HepG2 (cell line): ENCODE results near the gene TOB2. TPM values are rescaled to one million over a fixed set of nuclear protein-coding genes. Genes with fewer than 3 reads are reported as not detected.

ENCODE experiments used
- AHR ChIP-seq: IDR thresholded peaks from 2 replicates; pipeline ENCODE4 v1.6.1; 2018; ENCODE audit warnings: missing genetic modification reagents, missing compliant biosample characterization
- E2F1 ChIP-seq: sonication (generic); formaldehyde crosslinking; IDR thresholded peaks from 2 replicates; pipeline ENCODE4 v1.5.0; 2020; ENCODE audit warnings: missing genetic modification reagents
- ERF ChIP-seq: IDR thresholded peaks from 2 replicates; pipeline ENCODE4 v1.6.1; 2018; ENCODE audit warnings: missing biosample characterization, missing genetic modification reagents
- FOXO1 ChIP-seq: sonication (generic); formaldehyde crosslinking; IDR thresholded peaks from 2 replicates; pipeline ENCODE4 v1.4.0; 2020; ENCODE audit warnings: missing genetic modification reagents
- GPBP1L1 ChIP-seq: sonication (generic); formaldehyde crosslinking; IDR thresholded peaks from 2 replicates; pipeline ENCODE4 v1.5.0; 2020; ENCODE audit warnings: mild to moderate bottlenecking, missing genetic modification reagents
- GTF2F1 ChIP-seq: fragments of 150-350 bp; IDR thresholded peaks from 2 replicates; pipeline ENCODE4 v1.6.1; 2014; ENCODE audit warnings: low read length
- MED1 ChIP-seq: sonication (generic); formaldehyde crosslinking; IDR thresholded peaks from 2 replicates; pipeline ENCODE4 v1.4.0; 2020; ENCODE audit warnings: missing genetic modification reagents
- SNAPC2 ChIP-seq: sonication (generic); formaldehyde crosslinking; IDR thresholded peaks from 2 replicates; pipeline ENCODE4 v1.8.1; 2022; ENCODE audit warnings: mild to moderate bottlenecking, missing genetic modification reagents
- STAT6 ChIP-seq: sonication (generic); formaldehyde crosslinking; IDR thresholded peaks from 2 replicates; pipeline ENCODE4 v1.4.0; 2020; ENCODE audit warnings: missing genetic modification reagents, mild to moderate bottlenecking, borderline replicate concordance
- TCF7L2 ChIP-seq: IDR thresholded peaks from 2 replicates; pipeline ENCODE4 v1.6.1; 2011; ENCODE audit warnings: mild to moderate bottlenecking, low read depth, low read length, moderate library complexity
- XBP1 ChIP-seq: sonication (generic); formaldehyde crosslinking; IDR thresholded peaks from 2 replicates; pipeline ENCODE4 v1.5.0; 2020; ENCODE audit warnings: missing genetic modification reagents
- ZNF446 ChIP-seq: sonication (generic); formaldehyde crosslinking; IDR thresholded peaks from 2 replicates; pipeline ENCODE4 v1.5.0; 2020; ENCODE audit warnings: mild to moderate bottlenecking, missing genetic modification reagents
- ZNF788 ChIP-seq: sonication (generic); formaldehyde crosslinking; IDR thresholded peaks from 2 replicates; pipeline ENCODE4 v1.5.0; 2020; ENCODE audit warnings: mild to moderate bottlenecking, missing genetic modification reagents, borderline replicate concordance
- polyA plus RNA-seq, 8 experiments: library from polyadenylated mRNA; depleted of rRNA in 3 of 8; stranded (reverse) in 7 of 8; unstranded in 1 of 8; fragments of >200 nt; fragmentation: Illumina TruSeq in 4 of 8; extraction: Trizol in 4 of 8; gene quantifications; 2 replicates each; pipeline versions ENCODE4 v1.2.1 to v1.2.3, GENCODE V29; 2011 to 2016; ENCODE audit warnings: low read depth in 4 of 8, missing spikeins in 1 of 8, mixed read lengths in 1 of 8; ENCODE audit not compliant: insufficient read depth in 1 of 8
- total RNA-seq, 5 experiments: library from RNA; depleted of rRNA; stranded (reverse); fragments of >200 nt; fragmentation: Illumina TruSeq; extraction: Trizol; gene quantifications; 2 replicates each; pipeline ENCODE4 v1.2.3, GENCODE V29; 2016; ENCODE audit warnings: low read depth in 1 of 5
- TF ChIP-seq, protein P1 (sequence below): sonication (generic); formaldehyde crosslinking; IDR thresholded peaks from 2 replicates; pipeline ENCODE4 v1.4.0; 2020; ENCODE audit warnings: missing genetic modification reagents
- TF ChIP-seq, protein P2 (sequence below): sonication (generic); formaldehyde crosslinking; IDR thresholded peaks from 2 replicates; pipeline ENCODE4 v1.4.0; 2020; ENCODE audit warnings: missing genetic modification reagents
- TF ChIP-seq, protein P3 (sequence below): sonication (generic); formaldehyde crosslinking; conservative IDR thresholded peaks from 2 replicates; pipeline ENCODE4 v1.4.0; 2020; ENCODE audit warnings: missing genetic modification reagents

Gene TOB2
- total and polyA plus RNA-seq, 2 of the 13 experiments (the other 11 are each of a cell fraction or from before 2014, with no cell fraction given): 12.2 to 13.7 TPM

DNA sequence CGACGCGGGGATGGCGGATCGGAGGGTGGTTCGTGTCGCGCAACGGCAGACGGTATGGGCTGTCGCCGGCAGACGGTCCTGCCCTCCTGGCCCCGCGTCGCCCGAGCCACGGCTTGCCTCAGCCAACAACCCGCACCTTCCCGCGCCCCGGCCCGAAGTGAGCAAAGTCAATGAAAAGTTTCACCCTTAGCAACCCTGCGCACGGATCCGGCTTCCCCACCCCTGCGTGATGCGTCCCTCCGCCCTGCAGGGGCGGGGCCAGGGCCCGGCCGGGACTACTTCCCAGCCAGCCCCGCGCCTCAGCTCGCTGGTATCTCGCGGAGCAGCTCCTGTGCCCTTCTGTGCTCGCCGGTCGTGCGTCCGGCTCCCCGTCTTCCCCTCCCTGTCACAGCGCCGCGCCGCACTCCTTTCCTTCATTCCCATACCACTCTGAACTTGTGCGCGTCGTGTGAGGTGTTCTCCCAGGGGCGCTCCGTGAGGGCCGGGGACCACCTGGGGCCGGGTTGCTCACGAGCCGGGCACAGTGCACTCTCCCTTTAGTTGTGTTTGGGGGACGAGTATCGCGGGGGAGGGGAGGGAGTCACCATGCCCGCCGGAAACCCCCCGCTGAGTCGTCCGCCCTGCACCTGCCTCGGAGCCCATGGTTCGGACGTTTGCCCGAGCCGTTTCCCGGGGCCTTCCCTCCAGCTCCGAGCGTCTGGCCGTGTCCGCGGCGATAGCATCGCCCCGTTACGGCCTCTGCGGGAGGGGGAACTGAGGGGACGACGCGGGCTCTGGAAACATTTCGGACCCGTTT, at the start of gene TOB2 (continued):
- no peak for TF ChIP-seq GPBP1L1 (CRISPR knock-in tag)
- no peak for TF ChIP-seq TCF7L2
- TF ChIP-seq, protein P1, sequence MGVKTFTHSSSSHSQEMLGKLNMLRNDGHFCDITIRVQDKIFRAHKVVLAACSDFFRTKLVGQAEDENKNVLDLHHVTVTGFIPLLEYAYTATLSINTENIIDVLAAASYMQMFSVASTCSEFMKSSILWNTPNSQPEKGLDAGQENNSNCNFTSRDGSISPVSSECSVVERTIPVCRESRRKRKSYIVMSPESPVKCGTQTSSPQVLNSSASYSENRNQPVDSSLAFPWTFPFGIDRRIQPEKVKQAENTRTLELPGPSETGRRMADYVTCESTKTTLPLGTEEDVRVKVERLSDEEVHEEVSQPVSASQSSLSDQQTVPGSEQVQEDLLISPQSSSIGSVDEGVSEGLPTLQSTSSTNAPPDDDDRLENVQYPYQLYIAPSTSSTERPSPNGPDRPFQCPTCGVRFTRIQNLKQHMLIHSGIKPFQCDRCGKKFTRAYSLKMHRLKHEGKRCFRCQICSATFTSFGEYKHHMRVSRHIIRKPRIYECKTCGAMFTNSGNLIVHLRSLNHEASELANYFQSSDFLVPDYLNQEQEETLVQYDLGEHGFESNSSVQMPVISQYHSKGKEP (CRISPR knock-in tag): peak; percentile 92
- TF ChIP-seq FOXO1 (CRISPR knock-in tag): peak; percentile 76
- peak; percentile 87; the same call in 1 of the 2 replicates for TF ChIP-seq ZNF446 (CRISPR knock-in tag)
- TF ChIP-seq SNAPC2 (CRISPR knock-in tag): no peak
- TF ChIP-seq STAT6: peak; percentile 80; the same call in 1 of the 2 replicates
- peak; percentile 99 for TF ChIP-seq ERF (CRISPR knock-in tag)
- peak; percentile 87 for TF ChIP-seq AHR
- TF ChIP-seq XBP1 (CRISPR knock-in tag): 0 out of 2 replicates have a peak, but pooled peaks have one; percentile 63
- TF ChIP-seq, protein P2, sequence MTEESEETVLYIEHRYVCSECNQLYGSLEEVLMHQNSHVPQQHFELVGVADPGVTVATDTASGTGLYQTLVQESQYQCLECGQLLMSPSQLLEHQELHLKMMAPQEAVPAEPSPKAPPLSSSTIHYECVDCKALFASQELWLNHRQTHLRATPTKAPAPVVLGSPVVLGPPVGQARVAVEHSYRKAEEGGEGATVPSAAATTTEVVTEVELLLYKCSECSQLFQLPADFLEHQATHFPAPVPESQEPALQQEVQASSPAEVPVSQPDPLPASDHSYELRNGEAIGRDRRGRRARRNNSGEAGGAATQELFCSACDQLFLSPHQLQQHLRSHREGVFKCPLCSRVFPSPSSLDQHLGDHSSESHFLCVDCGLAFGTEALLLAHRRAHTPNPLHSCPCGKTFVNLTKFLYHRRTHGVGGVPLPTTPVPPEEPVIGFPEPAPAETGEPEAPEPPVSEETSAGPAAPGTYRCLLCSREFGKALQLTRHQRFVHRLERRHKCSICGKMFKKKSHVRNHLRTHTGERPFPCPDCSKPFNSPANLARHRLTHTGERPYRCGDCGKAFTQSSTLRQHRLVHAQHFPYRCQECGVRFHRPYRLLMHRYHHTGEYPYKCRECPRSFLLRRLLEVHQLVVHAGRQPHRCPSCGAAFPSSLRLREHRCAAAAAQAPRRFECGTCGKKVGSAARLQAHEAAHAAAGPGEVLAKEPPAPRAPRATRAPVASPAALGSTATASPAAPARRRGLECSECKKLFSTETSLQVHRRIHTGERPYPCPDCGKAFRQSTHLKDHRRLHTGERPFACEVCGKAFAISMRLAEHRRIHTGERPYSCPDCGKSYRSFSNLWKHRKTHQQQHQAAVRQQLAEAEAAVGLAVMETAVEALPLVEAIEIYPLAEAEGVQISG (CRISPR knock-in tag): peak; percentile 96
- TF ChIP-seq GTF2F1: peak; percentile 86
- TF ChIP-seq, protein P3, sequence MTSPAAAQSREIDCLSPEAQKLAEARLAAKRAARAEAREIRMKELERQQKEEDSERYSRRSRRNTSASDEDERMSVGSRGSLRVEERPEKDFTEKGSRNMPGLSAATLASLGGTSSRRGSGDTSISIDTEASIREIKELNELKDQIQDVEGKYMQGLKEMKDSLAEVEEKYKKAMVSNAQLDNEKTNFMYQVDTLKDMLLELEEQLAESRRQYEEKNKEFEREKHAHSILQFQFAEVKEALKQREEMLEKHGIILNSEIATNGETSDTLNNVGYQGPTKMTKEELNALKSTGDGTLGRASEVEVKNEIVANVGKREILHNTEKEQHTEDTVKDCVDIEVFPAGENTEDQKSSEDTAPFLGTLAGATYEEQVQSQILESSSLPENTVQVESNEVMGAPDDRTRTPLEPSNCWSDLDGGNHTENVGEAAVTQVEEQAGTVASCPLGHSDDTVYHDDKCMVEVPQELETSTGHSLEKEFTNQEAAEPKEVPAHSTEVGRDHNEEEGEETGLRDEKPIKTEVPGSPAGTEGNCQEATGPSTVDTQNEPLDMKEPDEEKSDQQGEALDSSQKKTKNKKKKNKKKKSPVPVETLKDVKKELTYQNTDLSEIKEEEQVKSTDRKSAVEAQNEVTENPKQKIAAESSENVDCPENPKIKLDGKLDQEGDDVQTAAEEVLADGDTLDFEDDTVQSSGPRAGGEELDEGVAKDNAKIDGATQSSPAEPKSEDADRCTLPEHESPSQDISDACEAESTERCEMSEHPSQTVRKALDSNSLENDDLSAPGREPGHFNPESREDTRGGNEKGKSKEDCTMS (CRISPR knock-in tag): 0 out of 2 replicates have a peak, but pooled peaks have one; percentile 50
- peak; percentile 95 for TF ChIP-seq MED1 (CRISPR knock-in tag)
- peak; percentile 96 for TF ChIP-seq ZNF788
- peak; percentile 85 for TF ChIP-seq E2F1
